ENCODE results near the gene KANK3. TPM values are rescaled to one million over a fixed set of nuclear protein-coding genes. Genes with fewer than 3 reads are reported as not detected.
A peak's percentile ranks its signal among the peaks of the same experiment; 100 is the strongest.

Gene KANK3
- total RNA-seq, 4 donors from 2014 or later, result 3.2 to 10.5 (median 4.1) TPM

DNA sequence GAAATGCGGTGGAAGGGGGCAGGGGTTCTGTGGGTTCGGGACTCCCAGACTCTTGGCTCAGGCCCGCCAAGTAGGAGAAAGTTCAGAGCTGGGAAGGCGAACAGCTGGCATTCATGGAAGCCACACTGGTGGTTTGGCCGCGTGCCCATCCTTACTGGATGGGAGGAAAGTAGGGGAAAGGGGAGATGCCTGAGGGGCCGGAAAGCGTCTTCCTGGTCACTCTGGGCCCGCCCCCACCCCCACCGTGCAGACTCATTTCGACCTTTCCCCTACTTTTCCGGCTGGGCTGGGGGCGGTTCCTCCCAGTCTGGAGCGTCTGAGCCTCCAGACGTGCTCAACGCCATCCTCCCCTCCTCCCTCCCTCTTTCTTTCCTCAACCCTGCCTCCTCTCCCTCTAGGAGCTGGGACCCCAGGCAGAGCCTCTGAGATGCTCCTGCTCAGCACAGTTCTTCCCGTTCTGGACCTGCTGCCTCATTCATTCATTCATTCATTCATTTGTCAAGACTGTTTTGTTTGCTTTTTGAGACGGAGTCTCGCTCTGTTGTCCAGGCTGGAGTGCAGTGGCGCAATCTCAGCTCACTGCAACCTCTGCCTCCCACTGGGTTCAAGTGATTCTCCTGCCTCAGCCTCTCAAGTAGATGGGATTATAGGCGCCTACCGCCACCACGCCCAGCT lies 24.4 kb upstream of the KANK3 start:
- Histone ChIP-seq H3K27ac (peak overlapping the region; percentile 63 to 94 (median 72)), H3K4me1 (peaks cover 22 to 62% (median 46%) of the 10 kb centered on the region in 4 donors), H3K9me3 (no peaks in the 10 kb centered on the region), H3K36me3 (no peaks in the 10 kb centered on the region), H3K27me3 (peaks cover 29% of the 10 kb centered on the region), H3K4me3 (peak overlapping the region in 2 of 4 donors; percentile 3 to 11)
- in situ Hi-C loops (cut with MboI; ENCODE audit: low pct_ligation_motif_present in 1 of 4, low pct_unique_long_range_greater_than_20kb in 1 of 4, low sequenced_read_pairs in 3 of 4) (no loop called here), intact Hi-C loops (cut with DNase I; ENCODE audit: low total_unique reads) (loop anchor here (10.0 kb wide), 1 partner anchor 77 kb away; the partner anchor contains the start of gene HNRNPM)
- 19 to 44% methylated on average over 10 to 21 of the region's 23 CpGs for WGBS, 2 donors (ENCODE audit: low coverage in 1 of 2)
- TF ChIP-seq EP300 (IDR thresholded peaks at IDR 0.05; ENCODE audit: low read depth) (peak; percentile 17), POLR2A (IDR thresholded peaks at IDR 0.05) (no peak), POLR2AphosphoS5 (IDR thresholded peaks at IDR 0.05) (peak; percentile 54 to 74 (median 64))
- TF ChIP-seq, protein P1, sequence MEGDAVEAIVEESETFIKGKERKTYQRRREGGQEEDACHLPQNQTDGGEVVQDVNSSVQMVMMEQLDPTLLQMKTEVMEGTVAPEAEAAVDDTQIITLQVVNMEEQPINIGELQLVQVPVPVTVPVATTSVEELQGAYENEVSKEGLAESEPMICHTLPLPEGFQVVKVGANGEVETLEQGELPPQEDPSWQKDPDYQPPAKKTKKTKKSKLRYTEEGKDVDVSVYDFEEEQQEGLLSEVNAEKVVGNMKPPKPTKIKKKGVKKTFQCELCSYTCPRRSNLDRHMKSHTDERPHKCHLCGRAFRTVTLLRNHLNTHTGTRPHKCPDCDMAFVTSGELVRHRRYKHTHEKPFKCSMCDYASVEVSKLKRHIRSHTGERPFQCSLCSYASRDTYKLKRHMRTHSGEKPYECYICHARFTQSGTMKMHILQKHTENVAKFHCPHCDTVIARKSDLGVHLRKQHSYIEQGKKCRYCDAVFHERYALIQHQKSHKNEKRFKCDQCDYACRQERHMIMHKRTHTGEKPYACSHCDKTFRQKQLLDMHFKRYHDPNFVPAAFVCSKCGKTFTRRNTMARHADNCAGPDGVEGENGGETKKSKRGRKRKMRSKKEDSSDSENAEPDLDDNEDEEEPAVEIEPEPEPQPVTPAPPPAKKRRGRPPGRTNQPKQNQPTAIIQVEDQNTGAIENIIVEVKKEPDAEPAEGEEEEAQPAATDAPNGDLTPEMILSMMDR (IDR thresholded peaks at IDR 0.05), result no peak
- DNase-seq, result peak; percentile 87

DNA sequence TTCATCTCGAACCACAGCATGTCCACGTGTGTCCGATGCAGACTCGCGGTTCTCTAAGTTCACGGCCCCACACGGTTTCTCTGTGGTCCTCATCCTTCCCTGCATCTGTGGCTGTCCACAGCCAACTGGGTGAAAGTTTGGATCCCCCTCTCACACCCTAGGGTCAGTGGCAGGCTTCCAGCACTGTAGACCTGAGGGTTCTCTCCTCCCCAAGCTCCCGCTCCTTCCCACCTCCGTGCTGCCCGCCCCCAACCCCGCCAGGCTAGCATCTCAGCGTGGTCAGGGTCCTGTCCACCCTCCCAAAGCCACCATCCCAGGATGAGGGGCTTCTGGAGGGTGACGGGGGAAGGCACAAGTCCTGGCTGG lies 23.9 kb upstream of the KANK3 start:
- in situ Hi-C loops (cut with MboI; ENCODE audit: low pct_ligation_motif_present in 1 of 4, low pct_unique_long_range_greater_than_20kb in 1 of 4, low sequenced_read_pairs in 3 of 4), result no loop called here
- no peaks in the 10 kb centered on the region for H3K36me3 ChIP-seq
- H3K9me3 ChIP-seq, result no peaks in the 10 kb centered on the region
- WGBS, 2 donors (ENCODE audit: low coverage in 1 of 2), result 49 to 90% methylated on average over 2 to 13 of the region's 13 CpGs
- peaks cover 29% of the 10 kb centered on the region for H3K27me3 ChIP-seq
- intact Hi-C loops (cut with DNase I; ENCODE audit: low total_unique reads), result loop anchor here (10.0 kb wide), 1 partner anchor 78 kb away; the partner anchor contains the start of gene HNRNPM
- H3K4me1 ChIP-seq, result peaks cover 26 to 68% (median 51%) of the 10 kb centered on the region in 4 donors
- TF ChIP-seq EP300 (IDR thresholded peaks at IDR 0.05; ENCODE audit: low read depth) (no peak), POLR2AphosphoS5 (IDR thresholded peaks at IDR 0.05) (no peak), POLR2A (IDR thresholded peaks at IDR 0.05) (no peak)
- TF ChIP-seq, protein P1 (IDR thresholded peaks at IDR 0.05), result no peak
- peak overlapping the region in 2 of 4 donors; percentile 3 to 11 for H3K4me3 ChIP-seq
- H3K27ac ChIP-seq, result peak overlapping the region; percentile 63 to 94 (median 72)
- peak; percentile 30 for DNase-seq

DNA sequence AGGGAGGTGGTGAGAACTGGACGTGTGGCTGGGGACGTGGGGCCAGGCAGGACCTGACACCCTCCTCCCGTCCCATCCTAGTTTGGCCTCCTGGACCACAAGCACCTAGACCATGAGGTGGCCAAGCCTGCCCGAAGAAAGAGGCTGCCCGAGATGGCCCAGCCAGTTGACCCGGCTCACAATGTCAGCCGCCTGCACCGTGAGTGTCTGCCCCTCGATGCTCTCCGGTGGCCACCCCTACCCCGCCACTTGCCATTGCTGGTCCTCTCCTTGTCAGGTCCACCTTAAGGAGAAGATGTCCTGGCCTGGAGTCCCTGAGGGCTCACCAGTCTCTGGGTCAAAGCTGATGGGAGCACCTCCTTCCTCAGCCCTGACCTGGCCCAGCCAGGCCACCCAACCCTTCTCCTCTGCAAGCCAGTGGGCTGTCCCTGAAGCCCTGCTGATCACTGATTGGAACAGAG lies 23.1 kb upstream of the KANK3 start:
- no peak for DNase-seq
- H3K4me1 ChIP-seq, result peaks cover 30 to 74% (median 58%) of the 10 kb centered on the region in 4 donors
- in situ Hi-C loops (cut with MboI; ENCODE audit: low pct_ligation_motif_present in 1 of 4, low pct_unique_long_range_greater_than_20kb in 1 of 4, low sequenced_read_pairs in 3 of 4) (no loop called here), intact Hi-C loops (cut with DNase I; ENCODE audit: low total_unique reads) (loop anchor here (10.0 kb wide), 1 partner anchor 79 kb away; the partner anchor contains the start of gene HNRNPM)
- H3K4me3 ChIP-seq, result no peak overlapping the region
- H3K27ac ChIP-seq, result peak overlapping the region; percentile 63 to 94 (median 72)
- no peaks in the 10 kb centered on the region for H3K36me3 ChIP-seq
- WGBS, 2 donors (ENCODE audit: low coverage in 1 of 2), result 85% methylated on average over 9 of the region's 11 CpGs; no CpG with 5 or more reads in 1 of the 2 donors
- no peaks in the 10 kb centered on the region for H3K9me3 ChIP-seq
- peaks cover 29% of the 10 kb centered on the region for H3K27me3 ChIP-seq
- TF ChIP-seq POLR2A (IDR thresholded peaks at IDR 0.05) (no peak), POLR2AphosphoS5 (IDR thresholded peaks at IDR 0.05) (no peak), EP300 (IDR thresholded peaks at IDR 0.05; ENCODE audit: low read depth) (no peak)
- TF ChIP-seq, protein P1 (IDR thresholded peaks at IDR 0.05), result no peak

All from transverse colon (tissue), 4 donors.